SU-DHL-6 (cell line): ENCODE data around the gene TLR10.

Source experiments
- CTCF ChIP-seq: fragments of 200-600 bp; sonication (generic); IDR thresholded peaks from one replicate; pipeline ENCODE4 v1.5.1; 2017; ENCODE audit warnings: antibody characterized with exemption, mild to moderate bottlenecking, low read length, moderate library complexity; ENCODE audit not compliant: insufficient read depth, poor library complexity, severe bottlenecking
- EZH2phosphoT487 ChIP-seq: fragments of 200-600 bp; sonication (generic), shearing (Covaris generic); conservative IDR thresholded peaks from 2 replicates; pipeline ENCODE4 v1.6.1; 2018; ENCODE audit warnings: mild to moderate bottlenecking, antibody characterized with exemption, low read length, moderate library complexity, mixed read lengths

GRCh38 chr4:38831653-38832052, 48.9 kb upstream of the TLR10 start:
- no peak for TF ChIP-seq CTCF
- TF ChIP-seq EZH2phosphoT487: no peak
